Muscle of back (tissue), 10 donors: ENCODE measurements around the gene OR2M2. TPM values are rescaled to one million over a fixed set of nuclear protein-coding genes. Genes with fewer than 3 reads are reported as not detected.

Experiments used
- polyA plus RNA-seq, 10 donors: library from polyadenylated mRNA; unstranded; fragments of 120-200 nt; gene quantifications; one replicate each; pipeline ENCODE4 v1.2.1, GENCODE V29; 2013; ENCODE audit not compliant: insufficient read length in 10 of 10

The OR2M2 gene
- polyA plus RNA-seq, 10 donors = not detected

Other genes with a start within 250 kb of the OR2M2 start
- gene OR2AJ1, start 249.9 kb upstream of the OR2M2 start, polyA plus RNA-seq = not detected
- not detected for gene OR2L8, start 226.0 kb upstream of the OR2M2 start, polyA plus RNA-seq
- gene OR2AK2, start 209.6 kb upstream of the OR2M2 start, polyA plus RNA-seq = not detected
- gene OR2L5, start 161.2 kb upstream of the OR2M2 start, polyA plus RNA-seq = not detected
- under 1 TPM in 3 of 10 donors, not detected in 7; 0.04 to 0.08 (median 0.06) TPM for gene OR2L2, start 144.8 kb upstream of the OR2M2 start, polyA plus RNA-seq
- not detected for gene OR2L3, start 128.0 kb upstream of the OR2M2 start, polyA plus RNA-seq
- gene OR2L13, start 79.6 kb upstream of the OR2M2 start, polyA plus RNA-seq = under 1 TPM in 1 of 10 donors, not detected in 9; 0.05 TPM
- not detected for gene OR2M5, start 29.7 kb upstream of the OR2M2 start, polyA plus RNA-seq
- gene OR2M3, start 22.4 kb downstream of the OR2M2 start, polyA plus RNA-seq = under 1 TPM in 4 of 10 donors, not detected in 6; 0.01 to 0.03 (median 0.01) TPM
- under 1 TPM in 4 of 10 donors, not detected in 6; 0.01 to 0.04 (median 0.03) TPM for gene OR2M4, start 56.6 kb downstream of the OR2M2 start, polyA plus RNA-seq
- not detected for gene OR2T33, start 103.2 kb downstream of the OR2M2 start, polyA plus RNA-seq
- gene OR2T12, start 128.6 kb downstream of the OR2M2 start, polyA plus RNA-seq = under 1 TPM in 2 of 10 donors, not detected in 8; 0.03 to 0.16 TPM
- gene OR2M7, start 149.7 kb downstream of the OR2M2 start, polyA plus RNA-seq = not detected
- not detected for gene OR14C36, start 174.0 kb downstream of the OR2M2 start, polyA plus RNA-seq
- not detected for gene OR2T4, start 186.8 kb downstream of the OR2M2 start, polyA plus RNA-seq
- gene OR2T6, start 200.9 kb downstream of the OR2M2 start, polyA plus RNA-seq = not detected
- gene OR2T1, start 228.2 kb downstream of the OR2M2 start, polyA plus RNA-seq = not detected